Stimulated activated naive CD8-positive, alpha-beta T cell treated with anti-CD3 and anti-CD28 coated beads, Interleukin-15, amount 100 ng/mL, for 72 hours (primary cell): ENCODE data around the gene VAPA.
"Not testable (repeated sequence)": the region's sequence is repeated elsewhere in the genome, so short reads cannot be mapped to it uniquely, and the experiment has no call there.

Experiments used
- ATAC-seq: fragments of 150-1000 bp; cut with Tn5 transposase; 2 replicates; pipeline ENCODE4 v1.10.0; 2021; ENCODE audit warnings: mild to moderate bottlenecking, moderate library complexity
- DNase-seq, 2 donors: peaks; one replicate each; pipeline ENCODE4 v3.0.0; 2021 to 2022
- H3K27ac Mint-ChIP-seq, 2 donors: one replicate each; pipeline ENCODE4 v1.8.0; 2022; ENCODE audit warnings: mild to moderate bottlenecking in 2 of 2, mixed read lengths in 2 of 2, moderate library complexity in 2 of 2
- H3K27me3 Mint-ChIP-seq: one replicate; pipeline ENCODE4 v1.8.0; 2022; ENCODE audit warnings: mixed read lengths
- H3K4me1 Mint-ChIP-seq: one replicate; pipeline ENCODE4 v1.8.0; 2022; ENCODE audit warnings: mild to moderate bottlenecking, mixed read lengths
- H3K4me3 Mint-ChIP-seq, 2 donors: one replicate each; pipeline ENCODE4 v1.8.0; 2022; ENCODE audit warnings: mild to moderate bottlenecking in 2 of 2, mixed read lengths in 2 of 2, moderate library complexity in 1 of 2
- H3K9me3 Mint-ChIP-seq, 2 donors: one replicate each; pipeline ENCODE4 v1.8.0; 2022; ENCODE audit warnings: mixed read lengths in 2 of 2

VAPA gene

GRCh38 chr18:9900699-9901098 is 13.1 kb upstream of the VAPA start:
- Mint-ChIP-seq H3K9me3 (no peaks in the 10 kb centered on the region), H3K4me1 (peaks cover 18% of the 10 kb centered on the region), H3K4me3 (no peak overlapping the region), H3K27ac (peak overlapping the region in 1 of 2 donors; percentile 28), H3K27me3 (peaks cover 2% of the 10 kb centered on the region)
- ATAC-seq: no peak
- no peak for DNase-seq

- H3K4me3 Mint-ChIP-seq: no peak overlapping the region
- DNase-seq (no peak), ATAC-seq (no peak)
- peaks cover 18% of the 10 kb centered on the region for H3K4me1 Mint-ChIP-seq
- H3K27ac Mint-ChIP-seq: no peak overlapping the region
- H3K27me3 Mint-ChIP-seq: peaks cover 9% of the 10 kb centered on the region
- H3K9me3 Mint-ChIP-seq: no peaks in the 10 kb centered on the region
Observed at GRCh38 chr18:9901377-9901776, 12.4 kb upstream of the VAPA start.

GRCh38 chr18:9902264-9902663 is 11.6 kb upstream of the VAPA start:
- peaks cover 18% of the 10 kb centered on the region for H3K27me3 Mint-ChIP-seq
- ATAC-seq, H3K9me3 Mint-ChIP-seq, H3K4me3 Mint-ChIP-seq, DNase-seq, H3K27ac Mint-ChIP-seq: not testable (repeated sequence)
- peaks cover 18% of the 10 kb centered on the region for H3K4me1 Mint-ChIP-seq

GRCh38 chr18:9902832-9903231 is 11.0 kb upstream of the VAPA start:
- peaks cover 18% of the 10 kb centered on the region for H3K4me1 Mint-ChIP-seq

GRCh38 chr18:9905401-9905922 is 8.4 kb upstream of the VAPA start:
- H3K27ac Mint-ChIP-seq: no peak overlapping the region
- peaks cover 22% of the 10 kb centered on the region for H3K27me3 Mint-ChIP-seq
- no peak for ATAC-seq
- H3K4me3 Mint-ChIP-seq: no peak overlapping the region
- no peak for DNase-seq
- H3K9me3 Mint-ChIP-seq: no peaks in the 10 kb centered on the region
- peaks cover 5% of the 10 kb centered on the region for H3K4me1 Mint-ChIP-seq

More at GRCh38 chr18:9902832-9903231, 11.0 kb upstream of the VAPA start:
- DNase-seq (no peak), ATAC-seq (no peak)
- Mint-ChIP-seq H3K4me3 (no peak overlapping the region), H3K27me3 (peaks cover 22% of the 10 kb centered on the region), H3K9me3 (no peaks in the 10 kb centered on the region), H3K27ac (no peak overlapping the region)

- Mint-ChIP-seq H3K4me3 (no peak overlapping the region), H3K27ac (no peak overlapping the region), H3K4me1 (no peaks in the 10 kb centered on the region), H3K27me3 (peaks cover 22% of the 10 kb centered on the region), H3K9me3 (no peaks in the 10 kb centered on the region)
- DNase-seq (no peak), ATAC-seq (no peak)
Observed at GRCh38 chr18:9906481-9906880, 7.3 kb upstream of the VAPA start.

- no peak for DNase-seq
- H3K9me3 Mint-ChIP-seq: peaks cover 0 to 5% of the 10 kb centered on the region in 2 donors
- no peak overlapping the region for H3K4me3 Mint-ChIP-seq
- peaks cover 3% of the 10 kb centered on the region for H3K4me1 Mint-ChIP-seq
- no peak overlapping the region for H3K27ac Mint-ChIP-seq
- ATAC-seq: no peak
- peaks cover 22% of the 10 kb centered on the region for H3K27me3 Mint-ChIP-seq
Observed at GRCh38 chr18:9907867-9908266, 5.9 kb upstream of the VAPA start.

- H3K4me3 Mint-ChIP-seq: no peak overlapping the region
- no peak overlapping the region for H3K27ac Mint-ChIP-seq
- peaks cover 0 to 5% of the 10 kb centered on the region in 2 donors for H3K9me3 Mint-ChIP-seq
- H3K4me1 Mint-ChIP-seq: peaks cover 7% of the 10 kb centered on the region
- peaks cover 22% of the 10 kb centered on the region for H3K27me3 Mint-ChIP-seq
- DNase-seq (no peak), ATAC-seq (no peak)
Observed at GRCh38 chr18:9910071-9910470, 3.7 kb upstream of the VAPA start.

- ATAC-seq (no peak), DNase-seq (no peak)
- Mint-ChIP-seq H3K4me3 (no peak overlapping the region), H3K27me3 (peaks cover 20% of the 10 kb centered on the region), H3K4me1 (peaks cover 13% of the 10 kb centered on the region), H3K9me3 (peaks cover 0 to 5% of the 10 kb centered on the region in 2 donors), H3K27ac (no peak overlapping the region)
Observed at GRCh38 chr18:9910661-9911060, 3.2 kb upstream of the VAPA start.

GRCh38 chr18:9911226-9911625 is 2.6 kb upstream of the VAPA start:
- Mint-ChIP-seq H3K9me3 (peaks cover 0 to 5% of the 10 kb centered on the region in 2 donors), H3K27me3 (peaks cover 14% of the 10 kb centered on the region), H3K4me1 (peaks cover 18% of the 10 kb centered on the region), H3K27ac (no peak overlapping the region), H3K4me3 (no peak overlapping the region)
- DNase-seq (no peak), ATAC-seq (no peak)

- peaks cover 23% of the 10 kb centered on the region for H3K4me1 Mint-ChIP-seq
- H3K27me3 Mint-ChIP-seq, ATAC-seq, H3K27ac Mint-ChIP-seq, H3K9me3 Mint-ChIP-seq, DNase-seq: not testable (repeated sequence)
- H3K4me3 Mint-ChIP-seq: peak overlapping the region in 1 of 2 donors; percentile 18
Observed at GRCh38 chr18:9912285-9912684, 1.5 kb upstream of the VAPA start.

- peak overlapping the region; percentile 91 to 96 for H3K27ac Mint-ChIP-seq
- H3K4me1 Mint-ChIP-seq: peaks cover 23% of the 10 kb centered on the region
- H3K27me3 Mint-ChIP-seq: no peaks in the 10 kb centered on the region
- no peak for ATAC-seq
- H3K4me3 Mint-ChIP-seq: peak overlapping the region; percentile 87
- no peak for DNase-seq
- peaks cover 0 to 5% of the 10 kb centered on the region in 2 donors for H3K9me3 Mint-ChIP-seq
Observed at GRCh38 chr18:9913151-9913525, 678 bp upstream of the VAPA start.

GRCh38 chr18:9914334-9914583 is 443 bp downstream of the VAPA start:
- DNase-seq (no peak), ATAC-seq (no peak)
- peak overlapping the region in 1 of 2 donors; percentile 92 for H3K27ac Mint-ChIP-seq
- H3K4me3 Mint-ChIP-seq: peak overlapping the region; percentile 87
- no peaks in the 10 kb centered on the region for H3K27me3 Mint-ChIP-seq
- peaks cover 23% of the 10 kb centered on the region for H3K4me1 Mint-ChIP-seq
- H3K9me3 Mint-ChIP-seq: peaks cover 0 to 5% of the 10 kb centered on the region in 2 donors

- Mint-ChIP-seq H3K9me3 (peaks cover 0 to 5% of the 10 kb centered on the region in 2 donors), H3K4me3 (peak overlapping the region; percentile 84 to 86), H3K27me3 (no peaks in the 10 kb centered on the region), H3K4me1 (peaks cover 23% of the 10 kb centered on the region), H3K27ac (peak overlapping the region; percentile 87 to 95)
- ATAC-seq (peak; percentile 51), DNase-seq (peak; percentile 81 to 85)
Observed at GRCh38 chr18:9914584-9915290, 921 bp downstream of the VAPA start.

- Mint-ChIP-seq H3K27ac (peak overlapping the region; percentile 87 to 95), H3K4me3 (peak overlapping the region; percentile 84 to 86), H3K27me3 (no peaks in the 10 kb centered on the region), H3K9me3 (peaks cover 0 to 5% of the 10 kb centered on the region in 2 donors), H3K4me1 (peaks cover 23% of the 10 kb centered on the region)
- ATAC-seq (no peak), DNase-seq (no peak)
Observed at GRCh38 chr18:9915291-9916076, 1.7 kb downstream of the VAPA start.

GRCh38 chr18:9916077-9916639 is 2.3 kb downstream of the VAPA start:
- DNase-seq (no peak), ATAC-seq (no peak)
- H3K27me3 Mint-ChIP-seq: no peaks in the 10 kb centered on the region
- peaks cover 0 to 5% of the 10 kb centered on the region in 2 donors for H3K9me3 Mint-ChIP-seq
- H3K4me1 Mint-ChIP-seq: peaks cover 23% of the 10 kb centered on the region
- H3K27ac Mint-ChIP-seq: peak overlapping the region; percentile 53 to 82
- H3K4me3 Mint-ChIP-seq: peak overlapping the region; percentile 84 to 86
